GM19238 (cell line): ENCODE results near the gene PLA2G4C.

Experiments
- DNase-seq: peaks from one replicate; pipeline ENCODE4 v3.0.0; 2011; ENCODE audit warnings: low spot score; ENCODE audit not compliant: insufficient read length

The PLA2G4C gene

DNA sequence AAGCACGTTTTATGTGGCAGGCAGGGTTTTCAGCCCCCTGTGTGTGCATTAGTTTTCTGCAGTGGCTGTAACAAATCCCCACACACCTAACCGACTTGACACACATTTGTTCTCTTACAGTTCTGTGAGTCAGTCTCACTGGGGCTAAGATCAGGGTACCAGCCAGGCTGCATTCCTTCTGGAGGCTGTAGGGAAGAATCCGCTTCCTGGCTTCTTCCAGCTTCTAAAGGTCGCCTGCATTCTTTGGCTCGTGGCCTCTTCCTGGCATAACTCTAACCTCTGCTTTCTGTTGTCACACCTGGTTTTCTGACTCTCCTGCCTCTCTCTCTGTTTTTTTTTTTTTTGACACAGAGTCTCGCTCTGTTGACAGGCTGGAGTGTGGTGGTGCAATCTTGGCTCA, 109.8 kb downstream of the PLA2G4C start:
- DNase-seq, result no peak

DNA sequence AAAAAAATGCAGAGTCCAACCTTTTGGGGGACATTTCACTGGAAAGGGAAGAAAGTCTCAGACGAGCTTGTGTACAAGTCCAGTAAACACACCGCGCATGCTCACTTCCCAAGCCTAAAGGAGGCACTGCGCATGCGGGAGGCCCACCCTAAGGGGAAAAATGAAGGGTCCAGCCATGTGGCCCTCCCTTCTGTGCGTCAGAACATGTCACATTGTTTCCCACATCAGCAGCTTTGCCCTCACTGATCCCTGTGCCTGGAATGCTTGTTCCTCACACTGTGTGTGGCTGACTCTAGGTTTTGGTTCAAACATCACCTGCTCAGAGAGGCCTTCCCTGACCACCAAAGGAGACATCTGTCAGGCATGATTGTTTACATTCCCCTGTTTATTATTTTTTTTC, 111.8 kb downstream of the PLA2G4C start:
- DNase-seq, result no peak
